Measurements from ENCODE around the gene RBMS3.
"Not testable (repeated sequence)": the region's sequence is repeated elsewhere in the genome, so short reads cannot be mapped to it uniquely, and the experiment has no call there.

RBMS3 gene

DNA sequence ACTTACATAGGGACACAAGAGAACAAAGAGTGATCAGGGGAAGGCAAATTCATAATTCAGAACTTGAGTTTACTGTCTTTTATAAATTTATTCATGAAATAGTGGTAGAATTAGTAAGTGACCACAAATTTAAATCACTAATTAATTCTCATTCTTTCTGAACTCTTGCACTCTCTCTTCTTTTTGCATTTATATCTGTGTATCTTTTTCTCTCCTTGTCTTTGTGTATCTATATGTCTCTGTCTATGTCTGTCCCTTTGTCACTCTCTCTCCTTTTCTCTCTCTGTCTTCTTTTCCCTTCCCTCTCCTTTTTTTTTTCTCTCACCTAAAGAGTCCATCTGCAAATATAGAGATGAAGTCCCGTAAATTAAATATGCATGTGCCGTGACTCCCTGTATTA is 31.5 kb downstream of the RBMS3 start:
- DNase-seq (ENCODE audit: low spot score): no peak

DNA sequence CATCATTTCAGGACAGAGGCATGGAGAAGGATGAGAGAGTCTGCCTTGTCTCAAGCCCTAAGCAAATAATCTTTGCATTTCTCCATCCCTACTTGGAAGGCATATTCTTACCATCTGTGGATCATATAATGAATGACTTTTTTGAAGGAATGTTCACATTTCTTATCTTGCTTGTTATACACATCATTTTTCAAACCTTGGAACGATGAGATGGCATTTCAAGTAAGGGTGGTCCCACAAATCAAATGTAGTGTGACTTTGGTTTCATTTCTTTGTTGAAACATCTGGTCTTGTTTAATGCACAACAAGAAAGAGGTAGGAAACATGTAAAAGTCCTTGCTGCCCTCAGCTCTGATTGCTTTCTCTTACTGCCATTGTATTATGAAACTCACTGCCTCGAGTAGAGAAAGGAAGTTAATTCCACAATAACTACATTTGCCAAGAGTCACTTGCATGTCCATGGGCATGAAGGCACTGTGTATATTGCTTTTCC is 32.1 kb downstream of the RBMS3 start:
- DNase-seq (ENCODE audit: low spot score): no peak

DNA sequence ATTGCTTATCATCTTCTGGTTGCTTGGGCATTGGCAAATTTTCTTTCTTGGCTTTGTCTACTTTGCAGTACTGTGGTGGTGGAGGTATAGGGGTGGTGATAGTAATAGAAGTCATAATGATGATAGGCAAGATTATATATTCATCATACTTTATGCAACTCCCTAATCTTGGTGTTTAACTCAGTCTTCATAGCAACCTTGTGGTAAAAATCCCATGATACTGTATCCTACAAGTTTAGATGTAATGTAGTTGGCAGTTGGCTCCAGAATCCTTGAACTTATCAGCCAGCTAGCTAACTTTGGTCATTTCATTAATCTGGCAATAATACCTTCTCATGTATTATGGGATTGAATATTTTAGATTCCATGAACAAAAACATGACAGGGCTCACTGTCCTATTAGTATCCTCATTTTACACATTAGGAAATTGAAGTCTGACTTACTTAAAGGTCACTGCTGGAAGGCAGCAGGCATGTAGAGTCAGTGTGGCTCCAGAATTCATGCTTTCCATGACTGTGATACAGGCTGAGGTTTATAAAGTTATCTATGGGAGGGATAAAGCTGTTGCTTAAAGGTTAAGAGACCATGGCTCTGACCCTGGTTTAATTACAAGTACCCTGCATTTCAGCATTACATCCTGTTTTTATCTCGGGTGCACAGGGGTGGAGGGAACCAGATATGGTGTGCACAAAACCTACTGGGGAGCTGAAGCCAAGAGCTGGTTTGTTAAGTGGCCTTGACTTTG is 33.3 kb downstream of the RBMS3 start:
- no peak for DNase-seq (ENCODE audit: low spot score)

DNA sequence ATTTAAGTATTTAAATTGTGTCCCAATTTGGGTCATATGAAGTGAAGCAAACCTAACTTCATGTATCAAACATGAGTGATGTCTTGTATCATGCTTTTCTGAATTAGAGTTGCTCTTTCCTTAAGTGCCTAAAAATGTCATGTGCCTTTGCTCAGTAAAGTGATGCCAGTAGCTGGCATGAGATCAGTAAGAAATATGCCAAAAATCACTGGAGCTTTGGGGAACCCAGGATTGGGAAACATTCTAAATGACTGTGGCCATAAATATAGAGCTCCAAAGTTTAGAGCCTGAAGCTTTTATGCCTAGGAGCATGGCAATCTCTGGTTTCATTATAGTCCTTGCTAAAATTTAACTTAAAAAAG is 33.8 kb downstream of the RBMS3 start:
- DNase-seq (ENCODE audit: low spot score): no peak

DNA sequence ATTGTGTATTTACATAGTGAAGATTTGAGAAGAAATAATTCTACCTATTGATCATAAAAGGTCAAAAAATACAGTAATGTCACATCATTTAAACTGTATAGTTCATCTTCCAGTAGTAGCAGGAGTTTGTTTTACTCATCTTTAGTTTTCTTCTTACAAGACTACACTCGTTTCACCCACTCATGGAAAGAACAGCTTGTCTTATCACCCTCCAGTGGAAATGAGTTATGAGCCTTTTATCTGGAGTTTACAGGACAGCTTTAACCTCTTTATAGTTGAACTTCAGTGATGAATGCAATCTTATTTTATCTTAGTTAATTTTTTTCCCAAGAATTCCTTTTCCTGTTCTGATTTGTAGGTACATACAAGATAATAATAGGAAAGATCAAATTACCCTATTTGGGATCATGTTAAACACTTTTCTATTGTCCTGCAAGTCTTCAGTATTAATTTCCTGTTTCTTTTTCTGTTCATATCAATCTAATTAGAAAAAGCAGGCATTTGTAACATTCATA is 36.8 kb downstream of the RBMS3 start:
- no peak for DNase-seq (ENCODE audit: low spot score)

DNA sequence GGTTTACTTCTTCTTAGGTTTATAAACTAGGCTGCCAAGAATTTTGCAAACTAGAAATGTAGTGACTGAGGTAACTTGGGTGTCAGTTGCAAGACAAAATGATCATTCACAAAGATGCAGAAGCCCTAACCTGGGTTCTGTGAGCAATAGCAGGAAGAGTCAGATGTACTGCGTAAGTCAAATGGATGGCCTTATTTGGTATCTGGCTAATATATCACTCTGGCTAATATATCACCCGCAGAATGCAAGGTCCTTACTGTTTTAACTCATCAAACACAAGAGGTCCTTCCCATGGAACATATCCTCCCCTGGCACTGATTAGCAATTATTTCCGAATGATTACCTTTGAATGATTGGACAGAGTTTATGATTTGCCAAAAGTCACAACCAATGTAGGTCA is 37.4 kb downstream of the RBMS3 start:
- DNase-seq (ENCODE audit: low spot score): no peak

DNA sequence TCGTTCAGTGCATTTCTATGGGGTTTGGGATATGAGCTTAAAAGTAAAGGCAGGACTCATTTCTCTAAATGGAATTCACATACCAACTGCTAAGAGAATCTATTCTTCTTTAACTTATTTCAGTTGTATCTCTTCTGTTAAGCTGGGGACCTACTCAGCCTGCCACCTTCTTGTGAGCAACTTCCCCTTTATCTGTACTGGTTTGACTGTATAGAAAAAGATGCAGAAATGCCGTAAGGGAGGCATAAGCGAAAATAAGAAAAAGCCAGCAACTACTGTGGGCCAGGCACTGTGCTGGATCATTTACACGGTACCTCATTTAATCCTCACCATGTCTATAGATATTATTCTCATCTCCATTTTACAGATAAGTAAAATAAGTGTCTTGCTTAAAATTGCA is 38.4 kb downstream of the RBMS3 start:
- DNase-seq (ENCODE audit: low spot score): no peak

DNA sequence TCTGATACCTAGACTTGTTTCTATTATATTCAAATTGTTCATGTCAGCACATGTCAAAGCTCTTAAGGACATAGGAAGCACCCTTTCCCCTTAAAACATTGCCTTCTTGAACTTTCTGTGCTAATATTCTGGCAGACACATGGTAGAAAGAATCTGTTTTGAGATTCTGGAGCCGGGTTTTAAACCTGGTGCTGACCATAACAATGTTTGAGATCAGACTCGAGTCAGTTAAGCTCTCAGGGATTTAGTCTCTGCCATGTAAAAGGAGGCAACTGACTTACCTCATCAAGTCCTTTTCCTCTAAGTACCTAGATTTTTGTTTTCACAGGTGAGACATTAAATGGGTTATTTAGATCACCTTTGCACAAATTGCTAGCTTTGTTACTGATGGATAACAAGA is 38.9 kb downstream of the RBMS3 start:
- no peak for DNase-seq (ENCODE audit: low spot score)

DNA sequence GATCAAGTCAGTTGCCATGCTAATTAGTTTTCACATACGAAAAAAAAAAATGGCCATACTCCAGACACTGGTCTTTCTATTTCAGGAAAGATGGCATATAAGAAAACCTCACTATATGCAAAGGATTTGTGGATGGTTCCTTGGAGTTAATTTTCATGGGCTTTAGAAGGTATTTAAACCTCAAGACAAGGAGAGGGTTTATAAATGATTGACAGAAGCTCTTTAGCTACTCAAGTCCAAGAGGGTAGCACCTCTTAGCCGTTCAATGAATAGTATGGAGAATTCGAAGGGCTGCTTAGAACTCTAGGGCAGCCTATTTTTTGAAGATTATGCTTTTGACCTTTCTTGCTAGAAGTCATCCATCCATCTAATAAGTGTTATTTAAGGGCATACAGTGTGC is 41.7 kb downstream of the RBMS3 start:
- no peak for DNase-seq (ENCODE audit: low spot score)

DNA sequence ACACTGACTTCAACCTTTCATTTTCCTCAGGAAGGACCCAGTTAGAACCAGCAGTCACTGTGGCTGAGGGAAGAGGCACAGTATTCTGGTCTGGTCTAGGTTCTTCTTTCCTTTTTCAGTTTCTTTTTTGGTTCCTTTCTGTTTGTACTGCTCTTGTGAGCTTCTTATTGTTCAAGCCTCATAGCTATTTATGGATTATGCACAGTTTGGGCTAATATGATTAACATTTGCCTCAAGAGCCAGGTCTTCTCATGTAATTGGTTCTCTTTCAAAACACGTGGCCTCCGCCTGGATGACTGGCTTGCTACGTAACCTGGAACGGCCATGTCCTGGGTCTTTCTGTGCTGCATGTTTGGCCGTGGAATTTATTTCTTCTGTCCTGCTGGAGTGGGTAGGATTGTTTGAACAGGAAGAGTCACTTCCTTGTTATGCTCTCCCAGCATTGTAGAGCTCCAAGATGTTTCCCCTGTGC is 43.3 kb downstream of the RBMS3 start:
- peak; percentile 44 for DNase-seq (ENCODE audit: low spot score)

DNA sequence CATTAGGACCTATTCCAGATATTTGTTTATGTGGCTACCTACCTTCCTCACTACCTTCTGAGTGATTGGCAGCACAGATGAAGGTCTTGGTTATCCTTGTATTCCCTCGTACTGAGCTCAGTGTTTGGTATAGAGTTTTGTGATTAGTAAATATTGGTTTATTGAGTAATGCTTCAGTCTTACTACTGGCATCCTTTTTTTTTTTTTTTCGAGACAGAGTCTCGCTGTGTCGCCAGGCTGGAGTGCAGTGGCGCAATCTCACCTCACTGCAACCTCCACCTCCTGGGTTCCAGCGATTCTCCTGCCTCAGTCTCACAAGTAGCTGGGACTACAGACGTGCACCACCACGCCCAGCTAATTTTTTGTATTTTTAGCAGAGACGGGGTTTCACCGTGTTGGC is 45.7 kb downstream of the RBMS3 start:
- DNase-seq (ENCODE audit: low spot score): not testable (repeated sequence)

DNA sequence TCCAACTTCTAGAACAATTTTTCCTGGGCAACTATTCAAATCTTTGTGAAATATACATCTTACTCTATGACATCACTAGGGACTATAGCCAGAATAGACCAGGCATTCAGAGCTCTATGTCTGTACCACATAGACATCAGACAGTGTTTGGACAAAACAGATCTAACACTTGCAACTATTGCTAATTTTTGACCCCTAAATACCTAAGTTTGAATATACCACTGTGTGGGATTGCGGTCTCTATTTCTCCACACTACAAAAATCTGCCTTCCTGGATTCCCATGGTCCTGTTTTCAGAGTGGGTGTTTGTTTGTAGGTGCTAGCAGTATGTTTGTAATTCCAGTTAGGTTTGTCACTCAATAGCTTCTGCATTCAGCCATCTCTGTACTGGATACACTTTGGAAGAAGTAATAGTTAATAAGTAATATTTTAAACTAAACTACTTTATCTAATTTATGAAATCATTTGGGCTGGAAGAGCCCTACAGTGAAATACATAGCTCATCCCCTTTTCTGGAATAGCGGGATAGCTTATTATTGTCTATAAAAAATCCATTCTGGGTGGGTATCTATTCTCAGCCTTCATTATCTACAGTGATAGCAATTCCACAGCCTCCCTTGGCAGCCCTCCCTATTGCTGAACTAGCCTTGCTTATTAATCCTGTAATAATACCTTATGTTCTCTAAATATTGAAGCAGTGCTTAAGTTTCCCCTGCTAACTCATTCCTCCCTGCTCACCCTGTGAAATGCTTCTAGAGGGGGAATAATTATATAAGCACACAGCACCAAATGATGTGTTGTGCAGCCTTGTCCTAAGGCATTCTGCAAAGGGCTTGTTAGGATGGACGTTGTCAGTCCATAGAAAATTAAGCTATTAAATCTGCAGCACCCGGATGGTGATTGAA is 49.4 kb downstream of the RBMS3 start:
- no peak for DNase-seq (ENCODE audit: low spot score)

DNA sequence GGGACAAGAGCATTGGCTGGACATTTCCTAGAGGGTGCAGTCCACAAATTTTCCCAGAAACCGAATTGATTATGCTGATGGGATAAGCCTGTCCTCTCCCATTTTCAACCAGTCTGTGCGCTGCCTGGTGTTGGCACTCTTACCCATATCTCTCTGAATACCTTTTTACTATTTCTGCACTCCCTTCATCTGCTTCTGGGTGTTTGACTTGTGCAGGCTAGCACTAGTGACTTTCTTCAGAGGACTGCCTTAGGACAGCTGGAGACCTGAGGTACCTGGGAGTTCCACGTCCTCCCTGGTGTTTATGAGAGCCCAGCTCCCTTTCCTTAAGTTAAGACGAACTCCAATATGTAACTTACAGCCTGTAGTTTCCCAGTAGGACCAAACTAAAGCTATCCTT is 50.2 kb downstream of the RBMS3 start:
- no peak for DNase-seq (ENCODE audit: low spot score)

DNA sequence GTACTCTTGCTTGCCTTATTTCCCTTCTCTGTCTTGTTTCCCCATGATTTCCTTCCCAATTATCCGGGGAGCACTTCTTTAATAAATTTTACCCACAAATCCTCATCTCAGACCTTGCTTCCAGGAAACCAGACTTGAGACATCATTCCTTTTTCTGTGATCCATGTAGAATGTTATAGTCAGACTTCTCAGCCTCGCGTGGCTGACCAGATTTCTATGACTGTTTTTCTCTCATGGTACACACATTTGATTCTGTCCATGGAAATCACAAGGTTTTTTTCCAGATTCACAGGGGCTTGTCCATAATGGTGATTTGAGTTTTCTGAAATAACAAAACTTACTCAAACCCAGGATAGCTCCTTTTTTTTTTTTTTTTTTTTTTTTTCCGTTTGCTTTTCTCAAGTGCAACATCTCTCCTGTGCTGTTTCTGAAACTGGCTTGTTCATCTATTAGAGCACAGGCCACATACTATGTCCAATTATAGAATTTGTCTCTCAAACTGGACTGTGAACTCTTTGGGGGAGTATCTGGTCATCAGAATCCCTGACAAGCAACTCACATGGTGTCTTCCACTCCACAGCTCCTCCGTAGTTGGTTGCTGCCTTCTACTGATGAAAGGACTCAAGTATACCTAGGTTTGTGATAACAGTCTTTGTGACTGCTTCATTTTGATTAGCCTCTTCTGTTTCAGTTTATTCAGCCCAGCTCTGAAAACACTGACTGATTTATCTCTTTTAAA is 50.8 kb downstream of the RBMS3 start:
- DNase-seq (ENCODE audit: low spot score): no peak

DNA sequence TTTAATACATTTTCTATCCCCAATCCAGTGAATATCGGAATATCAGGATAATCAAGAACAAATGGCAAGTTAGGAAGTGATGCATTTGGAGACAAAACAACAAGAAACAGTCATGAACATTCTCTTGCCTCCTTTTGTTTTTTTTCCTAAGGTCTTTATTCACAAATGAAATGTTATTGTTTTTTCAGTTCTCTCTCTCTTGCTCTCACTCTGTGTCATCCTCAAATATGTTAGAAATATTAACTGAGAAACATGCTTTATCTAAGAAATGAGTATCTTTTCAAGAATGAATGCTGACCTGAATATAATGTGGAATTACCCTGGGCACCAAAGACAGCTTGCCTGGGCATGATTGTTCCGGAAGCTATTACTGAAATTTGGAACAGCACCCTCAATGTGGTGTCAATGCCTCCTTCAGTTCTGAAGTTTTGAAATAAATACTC is 51.3 kb downstream of the RBMS3 start:
- DNase-seq (ENCODE audit: low spot score): no peak

DNA sequence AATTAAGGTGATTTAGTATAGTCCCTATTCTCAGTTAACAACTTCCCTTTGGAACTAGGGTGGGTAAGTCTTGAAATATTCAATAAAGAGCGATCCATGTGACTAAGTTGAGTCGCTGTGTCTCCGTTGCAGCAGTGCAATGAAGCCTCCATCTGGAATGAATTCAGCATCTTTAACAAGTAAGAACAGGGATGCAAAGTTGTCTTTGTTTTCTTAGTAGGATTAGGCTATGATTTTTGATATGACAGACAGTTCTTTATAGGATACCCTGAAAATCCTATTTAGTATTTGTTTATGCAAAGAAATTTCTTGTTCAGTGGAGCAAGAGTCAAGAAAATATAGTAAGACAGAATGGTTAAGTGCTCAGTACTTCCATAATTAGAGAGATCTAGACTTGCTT is 52.7 kb downstream of the RBMS3 start:
- no peak for DNase-seq (ENCODE audit: low spot score)

DNA sequence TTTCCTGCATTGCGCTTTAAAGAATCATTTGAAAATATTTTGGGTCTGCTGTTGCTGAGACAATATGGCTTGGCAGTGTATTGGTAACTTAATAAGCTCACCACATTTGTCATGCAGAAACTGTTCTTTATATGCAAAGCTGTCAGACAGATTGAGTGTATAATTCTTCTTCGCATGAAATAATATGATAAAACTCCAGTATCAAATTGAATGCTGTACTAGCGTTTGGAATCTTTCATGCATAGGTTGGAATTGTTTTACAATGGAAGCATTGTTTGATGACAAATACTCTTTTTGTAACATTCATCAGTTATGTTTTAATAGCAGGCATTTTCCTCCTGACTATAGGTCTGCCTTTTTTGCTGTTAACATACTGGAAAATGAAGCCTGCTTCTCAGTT is 53.8 kb downstream of the RBMS3 start:
- DNase-seq (ENCODE audit: low spot score): no peak

DNA sequence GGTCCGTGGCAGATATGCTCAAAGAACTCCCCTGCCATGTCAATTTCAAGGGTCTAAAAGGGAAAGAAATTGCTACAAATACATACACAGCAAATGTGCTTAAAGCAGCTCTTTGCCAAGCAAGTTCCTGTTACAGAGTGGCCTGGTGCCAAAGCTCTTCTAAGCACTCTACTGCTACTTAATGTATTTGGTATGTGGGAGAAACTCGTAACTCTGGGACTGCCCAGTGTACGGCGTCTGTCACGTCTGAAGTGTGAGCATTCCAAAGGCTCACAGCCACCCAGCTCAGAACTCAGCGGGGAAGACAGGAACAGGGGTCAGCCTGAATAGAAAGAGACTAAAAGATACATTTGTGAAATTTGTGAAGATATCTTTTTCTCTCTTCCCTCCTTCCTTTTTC is 54.6 kb downstream of the RBMS3 start:
- peak; percentile 69 for DNase-seq (ENCODE audit: low spot score)

DNA sequence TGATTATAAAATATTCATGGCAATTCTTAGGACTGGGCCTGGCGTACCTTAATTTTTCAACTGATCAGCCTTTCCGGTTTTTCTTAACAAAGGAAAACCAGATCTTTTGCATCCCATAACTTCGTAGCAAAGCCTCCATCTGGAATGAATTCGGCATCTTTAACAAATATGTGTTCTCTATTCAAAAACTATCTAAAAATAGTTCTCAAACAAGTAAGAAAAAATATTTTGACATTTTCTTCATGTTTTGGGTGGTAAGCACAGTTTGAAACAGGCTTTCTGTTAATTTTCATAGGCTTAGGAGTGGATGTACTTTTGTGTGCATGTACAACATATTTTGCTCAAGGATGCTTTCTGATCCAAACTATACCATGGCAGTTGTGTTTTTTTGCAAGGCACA is 55.1 kb downstream of the RBMS3 start:
- no peak for DNase-seq (ENCODE audit: low spot score)

DNA sequence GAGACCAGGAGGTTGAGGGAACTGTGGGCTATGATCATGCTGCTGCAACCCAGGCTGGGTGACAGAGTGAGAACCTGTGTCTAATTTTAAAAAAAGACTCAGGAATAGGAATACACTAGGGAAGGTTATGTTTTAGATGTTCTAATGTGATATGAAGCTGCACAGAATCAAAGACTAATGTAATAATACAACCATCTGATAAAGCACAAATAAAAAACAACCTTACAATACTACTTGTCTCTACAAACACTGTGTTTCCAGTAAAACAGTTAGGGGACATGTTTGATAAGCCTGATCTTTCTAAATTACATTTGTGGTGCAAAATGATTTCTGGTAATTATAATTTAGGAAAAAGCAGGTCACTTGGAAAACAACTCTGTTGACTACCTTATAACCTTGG is 56.7 kb downstream of the RBMS3 start:
- DNase-seq (ENCODE audit: low spot score): no peak

DNA sequence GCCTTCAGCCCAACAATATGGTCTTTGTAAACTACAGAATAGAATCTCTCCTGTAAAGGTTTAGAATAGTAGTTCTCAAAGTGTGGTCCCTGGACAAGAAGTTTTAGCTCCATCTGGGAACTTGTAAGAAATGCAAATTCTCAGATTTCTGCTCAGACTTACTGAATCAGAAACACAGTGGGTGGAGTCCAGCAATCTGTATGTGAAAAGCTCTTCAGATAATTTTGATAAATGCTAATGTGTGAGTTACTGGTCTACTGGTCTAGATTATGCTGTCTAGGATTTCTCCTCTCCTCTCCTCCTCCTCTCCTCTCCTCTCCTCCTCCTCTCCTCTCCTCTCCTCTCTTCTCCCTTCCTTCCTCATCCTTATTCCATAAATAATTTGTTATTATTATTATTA is 57.5 kb downstream of the RBMS3 start:
- no peak for DNase-seq (ENCODE audit: low spot score)

Data from Ammon's horn (tissue), 1 donor.